IPS DF 19.7 (cell line): Measurements from ENCODE around the gene TMEM61.
"Not testable (repeated sequence)": the region's sequence is repeated elsewhere in the genome, so short reads cannot be mapped to it uniquely, and the experiment has no call there.

ENCODE experiments used
- DNase-seq: peaks from one replicate; pipeline ENCODE4 v3.0.0-alpha.2; 2013; ENCODE audit warnings: low read depth, low spot score

The TMEM61 gene

DNA sequence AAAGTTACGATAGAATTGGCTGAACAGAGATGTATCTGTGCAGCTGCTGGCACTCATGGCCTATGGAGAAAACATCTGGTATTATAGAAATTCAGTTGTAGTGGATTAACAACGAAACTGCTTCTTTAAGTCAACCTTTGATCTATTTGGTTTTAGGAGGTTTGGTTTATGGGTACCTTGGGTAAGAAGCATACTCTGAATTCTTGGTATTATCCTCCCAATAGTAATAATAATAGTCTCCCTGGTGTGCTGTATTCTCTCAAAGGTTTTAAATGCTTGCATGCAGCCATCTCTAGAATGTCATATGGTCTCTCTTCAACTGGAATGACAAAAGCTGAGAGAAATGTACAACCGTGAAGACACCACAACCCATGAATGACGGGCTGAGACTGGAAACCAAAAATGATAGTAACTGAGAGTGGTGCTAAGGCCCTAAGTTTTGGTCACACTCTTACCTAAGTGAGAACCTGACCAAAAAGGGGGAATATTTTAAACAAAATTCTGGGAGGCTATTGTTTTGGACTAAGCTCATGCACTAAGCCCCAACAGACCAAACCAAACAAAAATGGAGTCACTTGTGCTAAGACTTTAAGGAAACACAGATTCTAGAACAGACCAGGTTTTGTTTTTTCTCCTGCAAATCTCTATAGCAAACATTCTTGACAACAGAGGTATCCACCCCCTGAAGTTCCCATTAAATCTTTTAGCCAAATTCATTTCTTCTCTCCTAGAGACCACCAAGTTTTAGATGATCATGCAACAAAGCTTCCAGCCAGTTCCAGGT, 17.6 kb upstream of the TMEM61 start:
- DNase-seq, result peak; percentile 42

DNA sequence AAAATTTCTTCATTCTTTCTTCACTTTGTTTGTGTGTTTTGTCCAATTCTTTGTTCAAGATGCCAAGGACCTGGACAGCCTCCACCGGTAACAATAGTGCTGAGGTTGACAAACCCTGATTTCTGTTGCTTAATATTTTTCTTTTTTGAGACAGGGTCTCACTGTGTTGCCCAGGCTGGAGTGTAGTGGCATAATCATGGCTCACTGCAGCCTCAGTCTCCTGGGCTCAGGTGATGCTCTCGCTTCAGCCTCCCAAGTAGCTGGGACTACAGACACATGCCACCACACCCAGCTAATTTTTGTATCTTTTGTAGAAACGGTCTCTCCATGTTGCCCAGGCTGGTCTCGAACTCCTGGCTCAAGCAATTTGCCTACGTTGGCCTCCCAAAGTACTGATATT, 16.6 kb upstream of the TMEM61 start:
- DNase-seq, result not testable (repeated sequence)

DNA sequence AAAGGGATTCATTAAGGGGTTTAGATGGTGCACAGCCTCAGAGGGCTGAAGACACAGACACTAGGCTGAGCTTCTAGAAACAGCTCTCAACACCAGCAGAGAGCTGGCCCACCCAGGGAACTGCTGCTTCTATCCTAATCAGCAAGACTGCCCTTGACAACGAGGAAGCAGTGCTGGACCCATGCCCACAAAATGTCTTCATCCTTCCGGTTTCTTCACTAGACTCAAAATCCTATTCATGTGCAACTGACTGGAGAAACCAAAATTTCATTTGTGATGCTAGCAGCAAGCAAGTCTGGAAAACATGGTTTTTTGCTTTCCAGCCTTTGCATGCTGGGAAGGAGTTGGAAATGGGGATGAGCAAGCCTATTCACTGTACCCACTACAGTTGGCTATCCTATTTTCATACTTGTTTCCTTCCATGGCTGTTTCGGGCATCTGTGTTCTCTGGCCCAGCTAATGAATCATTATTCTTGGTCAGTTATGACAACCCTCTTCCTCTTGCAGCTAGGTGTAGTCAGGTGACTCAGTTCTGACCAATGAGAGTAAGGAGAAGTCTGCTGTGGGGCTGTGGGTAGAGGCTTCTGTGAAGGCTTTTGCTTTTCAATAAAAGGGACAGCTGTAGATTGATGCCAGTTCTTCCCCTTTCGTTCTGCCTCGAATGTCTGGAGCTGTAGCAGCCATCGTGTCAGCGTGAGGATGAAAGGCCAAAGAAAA, 14.6 kb upstream of the TMEM61 start:
- DNase-seq, result no peak

DNA sequence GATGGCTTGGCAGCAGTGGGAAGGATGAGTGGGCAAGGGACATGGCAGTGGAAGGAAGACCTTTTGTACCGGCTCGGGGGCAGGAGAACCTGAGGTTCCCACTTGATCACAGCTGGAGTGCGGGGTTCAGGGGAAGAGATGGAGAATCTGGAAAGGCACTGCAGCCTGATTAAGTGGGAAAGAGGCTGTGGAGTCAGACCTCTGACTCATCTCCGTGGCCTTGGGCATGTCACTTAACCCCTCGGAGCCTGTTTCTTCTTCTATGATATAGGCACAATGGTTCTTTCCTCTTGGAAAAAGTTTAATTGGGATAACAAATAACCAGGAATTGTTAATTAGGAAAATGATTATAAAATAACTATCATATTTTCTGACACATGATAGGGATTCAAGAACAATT, 13.1 kb upstream of the TMEM61 start:
- DNase-seq, result no peak

DNA sequence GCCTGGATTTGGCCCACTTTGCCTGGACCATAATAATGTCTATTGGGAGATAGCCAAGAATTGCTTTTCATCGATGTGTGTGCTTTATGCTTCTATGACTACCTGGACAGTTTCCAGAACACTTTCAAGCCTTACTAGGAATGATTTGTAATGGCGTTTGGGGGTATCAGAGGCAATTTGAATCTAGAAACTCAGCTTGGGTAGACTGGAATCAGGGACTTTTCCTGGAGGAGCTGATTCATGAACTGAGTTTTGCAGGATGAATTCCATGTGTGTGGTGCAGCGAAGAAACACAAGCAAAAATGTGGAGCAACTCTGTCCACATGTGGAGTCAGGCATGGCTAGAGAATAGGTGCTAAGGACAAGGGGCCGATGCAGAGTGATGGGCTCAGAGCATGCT, 11.9 kb upstream of the TMEM61 start:
- DNase-seq, result no peak

DNA sequence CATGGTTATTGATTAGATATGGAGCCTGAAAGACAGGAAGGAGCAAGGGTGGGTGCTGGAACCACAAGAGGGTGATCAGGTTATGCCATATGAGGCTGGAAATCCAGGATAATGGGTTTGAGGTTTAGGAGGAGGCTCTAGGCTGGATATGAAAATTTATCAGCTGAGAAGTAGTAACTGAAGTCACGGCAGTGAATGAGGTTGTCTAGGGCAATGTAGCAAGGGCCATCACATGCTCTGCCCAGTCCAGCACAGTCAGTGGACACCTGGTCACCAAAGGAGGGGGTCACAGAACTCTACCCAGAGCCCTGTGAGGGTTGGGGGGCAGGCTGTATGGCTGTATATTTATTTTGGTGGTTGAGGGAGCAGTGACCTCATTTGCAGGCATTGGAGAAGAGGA, 10.5 kb upstream of the TMEM61 start:
- DNase-seq, result no peak

DNA sequence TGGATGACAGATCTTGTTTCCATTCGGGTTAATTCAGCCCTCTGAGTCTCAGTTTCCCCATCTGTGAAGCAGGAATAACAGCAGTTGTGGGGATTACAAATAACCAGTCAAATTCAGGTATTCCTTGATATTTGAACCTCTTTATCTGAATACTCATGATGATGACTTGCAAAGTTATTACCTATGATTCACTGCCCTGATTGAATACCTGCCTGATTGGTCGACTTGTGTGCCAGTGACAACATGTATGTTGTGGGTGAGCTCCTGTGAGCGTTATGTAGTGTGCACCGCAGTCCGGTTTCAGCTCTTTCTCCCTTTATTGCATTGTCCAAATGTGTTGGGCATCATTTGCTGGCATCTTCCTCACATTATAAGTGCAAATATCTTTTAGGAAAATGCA, 9.5 kb upstream of the TMEM61 start:
- no peak for DNase-seq

DNA sequence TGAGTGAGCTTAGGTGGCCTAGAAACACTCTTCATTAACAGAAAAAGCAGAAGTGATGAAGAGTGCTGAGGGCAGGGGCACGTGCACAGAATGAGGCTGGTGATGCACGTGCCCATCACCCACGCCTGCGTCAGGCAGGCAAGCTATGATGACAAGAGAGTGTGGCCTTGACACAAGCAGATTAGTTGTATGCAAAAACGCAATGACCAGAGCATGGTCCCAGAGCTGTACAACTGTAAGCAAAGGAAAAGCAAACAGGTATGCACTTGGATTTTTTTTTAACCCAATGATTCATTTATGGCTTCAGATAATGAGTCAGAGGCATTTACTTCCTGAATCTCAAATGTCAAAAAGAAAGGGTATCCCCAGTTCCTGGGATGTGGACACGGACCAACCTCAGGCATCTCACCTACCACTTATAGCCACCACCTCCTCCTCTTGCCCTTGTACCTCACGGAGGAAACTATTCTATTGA, 9.1 kb upstream of the TMEM61 start:
- no peak for DNase-seq

DNA sequence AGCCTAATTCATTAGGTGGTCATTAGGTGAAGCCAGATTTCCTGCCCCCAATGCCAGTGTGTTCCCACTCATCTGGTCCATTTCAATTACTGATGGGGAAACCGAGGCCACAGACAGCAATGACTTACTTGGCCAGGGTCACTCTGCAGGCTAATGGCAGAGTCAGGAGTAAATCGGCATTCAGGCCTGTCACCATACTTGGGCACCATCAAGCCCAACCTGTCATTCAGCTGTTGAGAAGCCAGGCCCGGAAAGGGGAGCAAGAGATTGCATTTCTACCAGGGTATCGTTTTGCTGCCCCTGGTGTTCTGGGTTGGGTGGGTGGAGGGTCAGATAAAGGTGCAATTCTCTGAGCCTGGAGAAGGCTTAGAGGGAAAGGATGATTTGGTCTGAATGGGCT, 8.0 kb upstream of the TMEM61 start:
- no peak for DNase-seq

DNA sequence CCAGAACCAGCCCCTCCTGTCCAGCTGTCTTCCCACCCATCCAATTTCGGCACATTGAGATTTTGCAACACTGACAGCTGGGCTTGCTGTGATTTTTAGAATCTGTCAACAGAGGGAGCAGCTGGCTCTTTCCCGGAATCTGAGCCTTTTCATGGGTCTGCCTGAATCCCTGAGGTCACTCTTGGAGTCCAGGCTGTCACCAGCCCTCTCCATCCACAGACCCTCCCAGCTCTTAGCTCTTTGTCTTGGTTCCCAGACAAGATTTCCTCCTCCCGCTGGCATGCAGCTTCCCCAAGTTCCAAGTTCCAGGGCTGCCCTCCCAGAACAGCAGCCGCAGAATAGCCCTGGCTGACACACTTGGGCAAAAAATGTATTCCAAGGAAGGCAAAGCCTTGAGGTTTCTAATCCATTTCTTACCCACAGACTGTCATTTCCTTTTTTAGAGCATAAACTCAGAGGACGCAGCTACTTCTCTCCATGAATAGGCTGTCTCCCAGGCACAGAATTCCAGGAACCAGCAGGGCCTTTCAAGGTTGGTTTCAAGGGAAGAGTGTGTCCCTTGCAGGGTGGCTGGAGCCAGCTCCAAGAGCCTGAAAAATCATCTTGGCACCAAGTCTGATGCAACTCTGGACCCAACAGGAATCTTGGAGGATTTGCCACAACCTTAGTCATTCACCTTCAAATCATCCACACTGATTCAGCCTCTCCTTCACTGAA, 7.1 kb upstream of the TMEM61 start:
- DNase-seq, result no peak

DNA sequence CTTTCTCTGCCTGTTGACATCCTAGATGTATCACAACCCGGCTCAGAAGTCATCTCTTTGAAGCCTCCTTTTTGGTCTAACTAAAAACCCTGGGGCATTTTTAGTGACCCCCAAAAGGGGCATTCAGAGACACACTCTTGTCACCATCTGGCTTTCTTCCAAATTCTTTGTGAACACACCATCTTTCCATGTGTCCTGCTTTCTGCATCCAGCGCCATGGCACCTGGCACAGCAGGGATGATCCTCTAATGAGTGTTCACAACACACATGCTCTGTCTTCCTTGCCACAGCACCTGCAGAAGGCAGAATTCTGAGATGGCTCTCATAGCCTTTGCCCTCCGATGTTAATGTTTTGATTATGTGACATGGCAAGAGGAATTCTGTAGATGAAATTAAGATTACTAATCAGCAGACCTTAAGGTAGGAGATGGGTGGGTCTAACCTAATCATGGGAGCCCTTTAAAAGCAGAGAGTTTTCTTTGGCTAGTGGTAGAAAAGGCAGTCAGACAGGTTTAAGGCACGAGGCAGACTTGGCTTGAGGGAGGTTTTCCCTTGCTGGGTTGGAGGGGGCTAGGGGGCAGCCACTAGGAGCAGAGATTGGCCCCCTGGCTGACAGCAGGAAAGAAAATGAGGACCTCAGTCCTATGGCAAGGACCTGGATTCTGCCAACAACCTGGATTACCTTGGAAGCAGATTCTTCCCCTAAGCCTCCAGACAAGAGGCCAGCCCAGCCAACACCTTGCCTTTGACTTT, 4.9 kb upstream of the TMEM61 start:
- DNase-seq, result no peak

DNA sequence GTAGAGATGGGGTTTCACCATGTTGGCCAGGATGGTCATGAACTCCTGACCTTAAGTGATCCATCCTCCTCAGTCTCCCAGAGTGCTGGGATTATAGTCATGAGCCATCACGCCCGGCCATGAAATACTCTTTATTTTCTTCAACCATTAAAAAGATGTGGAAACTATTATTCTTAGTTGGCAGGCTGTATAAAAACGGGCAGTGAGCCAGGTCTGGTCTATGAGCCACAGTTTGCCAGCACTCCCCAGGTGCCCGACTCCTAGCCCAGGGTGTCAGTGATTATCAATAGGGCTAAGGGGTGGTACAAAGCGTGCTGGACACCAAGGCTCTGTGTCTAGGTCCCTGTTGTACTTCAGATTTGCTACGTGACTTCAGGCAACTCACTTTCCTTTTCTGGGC, 3.7 kb upstream of the TMEM61 start:
- no peak for DNase-seq

DNA sequence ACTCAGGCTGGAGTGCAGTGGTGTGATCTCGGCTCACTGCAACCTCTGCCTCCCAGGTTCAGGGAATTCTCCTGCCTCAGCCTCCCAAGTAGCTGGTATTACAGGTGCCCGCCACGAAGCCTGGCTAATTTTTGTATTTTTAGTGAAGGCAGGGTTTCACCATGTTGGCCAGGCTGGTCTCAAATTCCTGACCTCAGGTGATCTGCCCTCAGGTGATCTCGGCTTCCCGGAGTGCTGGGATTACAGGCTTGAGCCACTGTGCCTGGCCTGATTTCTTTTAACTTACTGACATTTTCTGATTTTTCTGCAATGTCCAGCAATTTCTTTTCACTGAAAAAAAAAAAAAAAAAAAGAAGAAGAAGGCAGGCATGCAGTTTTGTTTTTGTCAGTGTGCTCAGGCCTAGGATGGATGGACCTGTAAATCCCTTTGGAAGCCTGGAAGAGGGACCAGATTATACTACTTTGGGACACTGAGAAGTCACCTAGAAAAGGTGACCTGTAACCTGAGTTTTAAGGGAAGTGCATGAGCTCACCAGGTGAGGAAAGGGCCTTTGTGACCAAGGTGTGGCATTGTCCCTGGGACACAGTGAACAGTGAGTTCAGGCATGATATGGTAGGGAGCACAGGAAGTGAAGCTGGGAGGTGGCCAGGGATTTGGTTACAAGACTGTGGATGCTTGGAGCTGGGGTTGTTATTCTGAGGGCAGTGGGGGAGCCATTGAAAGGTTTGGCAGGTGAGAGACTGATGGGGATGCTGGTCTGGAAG, 2.7 kb upstream of the TMEM61 start:
- DNase-seq, result no peak

DNA sequence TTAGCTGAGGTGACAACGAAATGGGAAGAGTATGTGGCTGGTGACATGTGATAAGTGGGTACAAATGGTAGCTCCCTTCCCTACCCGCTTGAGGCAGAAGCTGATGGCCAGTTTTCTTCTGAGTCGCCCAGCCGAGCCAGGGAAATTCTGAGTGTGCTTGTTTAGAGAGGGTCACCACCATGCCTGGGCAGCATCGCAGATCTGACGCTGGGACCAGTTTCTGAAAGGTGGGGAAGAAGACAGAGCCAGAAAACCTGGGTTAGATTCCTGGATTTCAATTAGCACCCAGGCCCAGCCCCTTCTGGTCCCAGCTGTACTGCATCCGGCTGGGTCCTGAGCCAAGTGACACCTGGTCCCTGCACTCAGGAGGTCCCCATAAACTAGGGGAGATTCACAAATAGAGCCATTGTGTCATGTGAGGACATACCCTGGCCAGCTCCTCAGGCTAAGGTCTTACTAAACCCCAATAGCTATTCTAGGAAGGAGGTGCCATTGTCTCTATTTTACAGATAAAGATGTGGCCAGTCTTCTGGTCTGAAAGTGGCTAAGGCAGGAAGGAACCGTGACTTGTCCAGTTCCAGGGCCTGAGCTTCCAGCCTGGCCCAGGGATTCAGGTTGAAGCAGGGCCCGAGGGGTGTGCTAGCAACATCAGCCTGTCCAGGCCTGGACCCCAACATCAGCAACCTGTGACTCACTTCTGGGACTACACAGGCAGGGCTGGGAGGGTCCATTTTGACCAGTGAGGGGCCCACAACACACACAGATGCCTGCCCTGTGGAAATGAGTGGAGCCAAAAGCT, 1.7 kb upstream of the TMEM61 start:
- DNase-seq, result no peak

DNA sequence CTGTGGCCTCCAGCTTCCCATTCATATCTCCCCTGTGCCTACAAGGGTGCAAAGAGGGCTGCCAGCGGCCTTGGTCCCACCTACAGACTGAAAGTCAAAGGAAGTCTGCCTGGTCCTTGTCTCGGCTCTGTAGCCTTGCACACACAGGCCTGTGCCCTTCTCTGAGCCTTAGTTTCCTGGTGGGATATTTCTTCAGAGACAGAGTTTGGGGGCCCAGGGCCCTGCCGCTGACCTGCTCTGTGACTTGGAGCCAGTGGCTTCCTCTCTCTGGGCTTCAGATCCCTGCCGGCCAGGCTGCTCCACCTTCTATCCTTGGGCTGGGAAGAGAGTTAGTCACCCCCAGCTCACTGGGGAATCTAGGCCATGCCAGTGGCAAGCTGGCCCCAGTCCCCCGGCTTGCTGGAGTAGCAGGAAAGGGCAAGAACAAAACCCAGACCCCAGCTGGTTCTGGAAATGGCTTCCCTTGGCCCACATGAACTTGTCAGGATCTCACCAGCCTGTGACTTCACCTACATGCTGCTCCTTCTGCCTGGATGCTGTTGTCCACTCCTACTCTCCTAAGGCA, 1.0 kb upstream of the TMEM61 start:
- no peak for DNase-seq

DNA sequence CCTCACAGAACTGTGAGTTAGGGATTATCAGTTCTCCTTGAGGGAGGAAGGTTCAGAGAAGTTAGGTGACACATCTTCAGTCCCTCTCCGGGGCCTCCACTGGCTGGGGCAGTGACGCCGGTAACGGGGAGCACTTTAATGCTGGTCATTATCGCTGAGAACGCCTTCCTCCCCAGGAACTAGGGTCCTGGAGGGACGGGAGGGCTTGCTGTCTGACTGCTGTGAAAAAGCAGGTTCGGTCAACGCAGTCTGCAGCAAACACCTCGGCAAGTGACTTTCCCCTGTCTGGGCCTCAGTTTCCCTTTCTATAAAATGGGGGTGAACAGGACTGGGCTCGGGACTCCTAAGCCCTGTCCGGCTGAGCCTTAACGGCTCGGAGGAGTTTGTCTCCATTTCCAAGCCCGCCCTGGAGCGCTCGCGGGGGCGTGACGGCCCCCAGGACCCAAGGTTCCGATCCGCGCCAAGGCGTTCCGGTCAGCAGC, 341 bp upstream of the TMEM61 start:
- DNase-seq, result no peak

DNA sequence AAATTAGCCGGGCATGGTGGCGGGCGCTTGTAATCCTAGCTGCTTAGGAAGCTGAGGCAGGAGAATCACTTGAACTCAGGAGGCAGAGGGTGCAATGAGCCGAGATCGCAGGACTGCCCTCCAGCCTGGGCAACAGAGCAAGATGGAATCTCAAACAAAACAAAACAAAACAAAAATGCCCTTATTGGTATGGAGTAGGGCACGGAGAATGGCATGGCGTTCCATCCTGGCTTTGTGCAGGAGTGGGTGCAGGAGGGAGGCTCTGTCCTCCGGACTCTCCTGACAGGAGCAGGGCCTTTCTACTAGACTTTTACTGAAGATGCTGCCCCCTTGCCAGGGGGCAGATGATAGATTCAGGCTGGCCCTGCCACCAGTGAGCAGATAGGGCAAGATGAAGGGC, 1.0 kb downstream of the TMEM61 start:
- DNase-seq, result no peak

DNA sequence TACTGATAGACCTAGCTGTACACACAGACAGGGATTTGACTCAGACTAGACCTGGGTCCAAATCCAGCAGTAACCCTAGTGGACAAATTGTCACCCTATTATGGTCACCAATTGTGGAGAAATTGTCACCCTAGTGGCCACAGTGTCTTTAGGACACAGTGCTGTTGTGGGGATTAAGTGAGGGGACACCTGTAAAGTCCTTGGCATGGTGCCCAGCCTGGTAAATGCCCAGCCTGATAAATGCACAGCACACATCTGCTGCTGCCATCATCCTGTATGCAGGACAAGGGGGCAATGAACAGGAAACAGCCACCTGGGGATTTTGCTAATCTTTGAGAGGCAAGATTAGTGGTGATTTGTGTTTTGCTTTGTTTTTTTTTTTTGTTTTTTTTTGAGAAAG, 2.3 kb downstream of the TMEM61 start:
- no peak for DNase-seq

DNA sequence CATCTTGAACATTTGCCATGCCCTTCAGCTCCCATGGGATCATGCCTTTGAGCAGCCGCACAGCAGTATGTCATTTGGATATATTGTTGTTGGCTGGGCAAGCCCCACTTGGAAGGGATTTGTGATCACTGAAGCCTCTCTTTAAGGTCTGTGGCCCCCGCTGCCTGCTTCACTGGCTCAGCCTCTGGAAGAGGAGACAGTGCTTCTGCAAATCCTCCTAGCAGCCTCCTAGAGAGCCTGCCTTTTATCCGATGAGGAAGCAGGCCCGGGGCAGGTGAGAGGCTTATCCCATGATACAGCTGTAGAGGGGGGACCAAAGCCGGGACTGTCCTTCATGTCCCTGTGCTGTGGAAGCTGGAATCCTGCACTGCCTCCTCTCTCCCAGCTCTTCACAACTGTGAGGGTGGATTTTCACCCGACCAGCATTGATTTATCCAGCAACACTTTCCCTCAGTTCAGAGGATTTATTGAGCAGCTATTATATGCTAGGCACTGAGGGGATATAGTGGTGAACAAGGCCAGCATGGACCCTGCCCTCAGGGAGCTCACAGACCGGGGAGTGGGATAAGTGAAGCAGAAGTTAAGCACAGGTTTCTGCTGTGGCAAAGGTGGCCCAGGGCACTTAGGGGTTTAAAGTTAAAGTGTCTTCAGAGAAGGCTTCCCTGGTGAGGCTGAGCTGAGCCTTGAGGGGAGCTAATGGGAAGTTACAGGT, 3.9 kb downstream of the TMEM61 start:
- DNase-seq, result no peak
